Karpas-422 (cell line): ENCODE results near the gene GNG4. TPM values are rescaled to one million over a fixed set of nuclear protein-coding genes. Genes with fewer than 3 reads are reported as not detected.
A peak's percentile ranks its signal among the peaks of the same experiment; 100 is the strongest.
"Not testable (repeated sequence)": the region's sequence is repeated elsewhere in the genome, so short reads cannot be mapped to it uniquely, and the experiment has no call there.

Experiments used
- DNase-seq: peaks from one replicate; pipeline ENCODE4 v3.0.0-alpha.2; 2015
- H2AFZ ChIP-seq: fragments of 200-600 bp; sonication (generic); 2 replicates; pipeline ENCODE4 v1.6.1; 2014; ENCODE audit warnings: antibody characterized with exemption, low read length, mixed read lengths
- H3K27ac ChIP-seq: fragments of 200-600 bp; sonication (generic); 2 replicates; pipeline ENCODE4 v1.5.1; 2014; ENCODE audit warnings: mild to moderate bottlenecking, low read length, moderate library complexity
- H3K27me3 ChIP-seq: fragments of 200-600 bp; sonication (generic); 2 replicates; pipeline ENCODE4 v1.6.1; 2014; ENCODE audit warnings: low read length, mixed read lengths
- H3K36me3 ChIP-seq: fragments of 200-600 bp; sonication (generic); 2 replicates; pipeline ENCODE4 v1.6.1; 2014; ENCODE audit warnings: low read length, mixed read lengths; ENCODE audit not compliant: insufficient read depth
- H3K4me1 ChIP-seq: fragments of 200-600 bp; sonication (generic); 2 replicates; pipeline ENCODE4 v1.6.1; 2014; ENCODE audit warnings: mild to moderate bottlenecking, low read length, mixed read lengths
- H3K4me2 ChIP-seq: fragments of 200-600 bp; sonication (generic); 2 replicates; pipeline ENCODE4 v1.6.1; 2014; ENCODE audit warnings: low read length, low read depth, mild to moderate bottlenecking; ENCODE audit not compliant: poor library complexity, severe bottlenecking
- H3K4me3 ChIP-seq: fragments of 200-600 bp; sonication (generic); 2 replicates; pipeline ENCODE4 v1.5.1; 2014; ENCODE audit warnings: mild to moderate bottlenecking, antibody characterized with exemption, low read length, mixed read lengths
- H3K79me2 ChIP-seq: fragments of 200-600 bp; sonication (generic); 2 replicates; pipeline ENCODE4 v1.6.1; 2014; ENCODE audit warnings: mild to moderate bottlenecking, low read length, mixed read lengths
- H3K9ac ChIP-seq: fragments of 200-600 bp; sonication (generic); 2 replicates; pipeline ENCODE4 v1.6.0; 2014; ENCODE audit warnings: low read length
- H3K9me2 ChIP-seq: fragments of 200-600 bp; sonication (generic), shearing (Covaris generic); replicated peaks from 2 replicates; pipeline ENCODE4 v1.6.0; 2014; ENCODE audit warnings: mild to moderate bottlenecking, low read length, moderate library complexity; ENCODE audit not compliant: insufficient read depth
- H3K9me3 ChIP-seq: fragments of 300-700, 200-600 bp; sonication (generic); 2 replicates; pipeline ENCODE4 v1.6.1; 2014; ENCODE audit warnings: low read length, mixed read lengths
- H4K20me1 ChIP-seq: fragments of 200-600 bp; sonication (generic); 2 replicates; pipeline ENCODE4 v1.6.1; 2014; ENCODE audit warnings: mild to moderate bottlenecking, antibody characterized with exemption, low read length, low read depth; ENCODE audit not compliant: insufficient read depth
- total RNA-seq: library from RNA; depleted of rRNA; stranded (reverse); fragments of >200 nt; shearing (Covaris generic); gene quantifications from 2 replicates; pipeline ENCODE4 v1.2.3, GENCODE V29; 2014; ENCODE audit warnings: low replicate concordance

GNG4 gene
- total RNA-seq, 1 experiment from 2014 or later, result not detected

- Histone ChIP-seq H3K9ac (no peak overlapping the region), H3K27me3 (0 out of 2 replicates have a peak, but pooled peaks cover 3% of the 10 kb centered on the region), H4K20me1 (no peaks in the 10 kb centered on the region), H3K27ac (no peak overlapping the region), H3K36me3 (no peaks in the 10 kb centered on the region), H3K4me3 (no peak overlapping the region), H3K4me1 (no peaks in the 10 kb centered on the region), H3K9me2 (no peaks in the 10 kb centered on the region), H3K4me2 (no peak overlapping the region), H3K79me2 (no peaks in the 10 kb centered on the region), H2AFZ (no peak overlapping the region), H3K9me3 (no peaks in the 10 kb centered on the region)
- no peak for DNase-seq
Measured at GRCh38 chr1:235562589-235562988, 87.0 kb downstream of the GNG4 start.

DNA sequence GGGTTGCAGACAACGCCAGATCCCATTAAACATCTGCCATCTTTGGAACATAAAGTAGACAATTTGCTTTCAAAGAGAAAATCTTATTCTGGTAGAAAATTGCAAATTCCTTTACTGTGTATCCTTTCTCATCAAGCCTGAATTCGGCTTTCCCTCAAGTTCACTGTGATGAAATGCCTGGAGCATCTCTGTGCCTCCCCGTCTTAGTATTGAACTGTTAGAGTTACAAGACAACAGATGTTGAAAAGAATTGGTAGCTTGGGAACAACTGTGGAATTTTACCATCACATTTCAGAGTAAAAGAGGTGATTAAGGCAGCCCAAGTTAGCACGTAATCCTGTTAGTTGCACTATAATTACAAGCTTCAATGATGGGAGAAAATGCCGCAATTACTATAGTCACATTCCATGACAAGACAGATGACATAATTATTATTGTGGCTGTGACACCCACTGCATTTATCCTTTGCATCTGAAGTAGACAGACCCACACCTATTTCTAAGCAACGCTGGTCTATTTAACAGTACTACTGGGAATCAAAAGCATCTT lies 90.9 kb downstream of the GNG4 start:
- H2AFZ ChIP-seq, result no peak overlapping the region
- DNase-seq, result no peak
- no peaks in the 10 kb centered on the region for H3K27me3 ChIP-seq
- H3K9me2 ChIP-seq, result no peaks in the 10 kb centered on the region
- H3K9ac ChIP-seq, result no peak overlapping the region
- no peaks in the 10 kb centered on the region for H4K20me1 ChIP-seq
- no peak overlapping the region for H3K4me2 ChIP-seq
- H3K27ac ChIP-seq, result no peak overlapping the region
- H3K4me1 ChIP-seq, result no peaks in the 10 kb centered on the region
- no peaks in the 10 kb centered on the region for H3K9me3 ChIP-seq
- H3K4me3 ChIP-seq, result no peak overlapping the region
- H3K79me2 ChIP-seq, result no peaks in the 10 kb centered on the region
- H3K36me3 ChIP-seq, result no peaks in the 10 kb centered on the region

GRCh38 chr1:235557495-235557894 lies 92.1 kb downstream of the GNG4 start:
- no peak overlapping the region for H3K4me3 ChIP-seq
- no peaks in the 10 kb centered on the region for H3K4me1 ChIP-seq
- no peaks in the 10 kb centered on the region for H3K9me2 ChIP-seq
- H3K36me3 ChIP-seq, result no peaks in the 10 kb centered on the region
- H3K27ac ChIP-seq, result no peak overlapping the region
- H2AFZ ChIP-seq, result no peak overlapping the region
- H3K27me3 ChIP-seq, result no peaks in the 10 kb centered on the region
- H3K79me2 ChIP-seq, result no peaks in the 10 kb centered on the region
- H3K9ac ChIP-seq, result no peak overlapping the region
- no peaks in the 10 kb centered on the region for H4K20me1 ChIP-seq
- no peaks in the 10 kb centered on the region for H3K9me3 ChIP-seq
- H3K4me2 ChIP-seq, result no peak overlapping the region
- DNase-seq, result peak; percentile 66

GRCh38 chr1:235556807-235557206 lies 92.8 kb downstream of the GNG4 start:
- Histone ChIP-seq H3K9me2 (no peaks in the 10 kb centered on the region), H3K36me3 (no peaks in the 10 kb centered on the region), H3K4me1 (no peaks in the 10 kb centered on the region), H3K4me2 (no peak overlapping the region), H3K27ac (no peak overlapping the region), H2AFZ (no peak overlapping the region), H4K20me1 (no peaks in the 10 kb centered on the region), H3K27me3 (no peaks in the 10 kb centered on the region), H3K9ac (no peak overlapping the region), H3K4me3 (no peak overlapping the region), H3K79me2 (no peaks in the 10 kb centered on the region), H3K9me3 (no peaks in the 10 kb centered on the region)
- peak; percentile 20 for DNase-seq

- Histone ChIP-seq H2AFZ (no peak overlapping the region), H3K27ac (no peak overlapping the region), H3K9me2 (no peaks in the 10 kb centered on the region), H3K4me3 (no peak overlapping the region), H3K4me2 (no peak overlapping the region), H3K36me3 (no peaks in the 10 kb centered on the region), H3K27me3 (no peaks in the 10 kb centered on the region), H4K20me1 (no peaks in the 10 kb centered on the region), H3K9ac (no peak overlapping the region), H3K79me2 (no peaks in the 10 kb centered on the region), H3K4me1 (no peaks in the 10 kb centered on the region), H3K9me3 (no peaks in the 10 kb centered on the region)
- DNase-seq, result no peak
Measured at GRCh38 chr1:235553112-235553551, 96.5 kb downstream of the GNG4 start.

DNA sequence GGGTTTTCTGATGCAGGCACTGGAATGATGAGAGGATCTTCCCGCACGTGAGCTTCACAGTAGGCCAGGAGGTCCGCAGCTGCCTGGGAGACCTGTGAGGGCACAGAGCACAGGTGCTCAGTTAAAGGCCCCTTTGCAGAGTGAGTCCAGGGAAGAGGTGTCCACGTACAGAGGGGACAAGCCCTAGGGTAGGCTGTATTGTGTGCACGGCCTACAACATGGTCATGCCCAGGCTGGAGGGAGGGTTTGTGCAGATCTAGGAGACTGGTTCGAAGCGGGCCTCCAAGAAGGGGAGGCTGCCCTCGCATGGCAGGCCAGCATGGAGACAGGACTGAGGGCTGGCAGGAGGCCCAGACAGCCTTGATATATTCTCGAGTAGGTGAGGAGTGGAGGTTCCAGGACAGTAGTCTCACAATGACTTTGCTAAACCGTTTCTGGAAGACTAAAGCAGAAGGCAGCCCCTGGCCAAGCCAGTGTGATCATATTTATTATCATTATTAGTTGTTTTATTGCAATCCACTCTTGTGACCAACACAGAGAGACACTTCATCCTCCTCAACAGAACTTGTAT lies 97.4 kb downstream of the GNG4 start:
- no peak overlapping the region for H3K9ac ChIP-seq
- no peaks in the 10 kb centered on the region for H3K79me2 ChIP-seq
- no peaks in the 10 kb centered on the region for H4K20me1 ChIP-seq
- H3K27ac ChIP-seq, result no peak overlapping the region
- H3K4me3 ChIP-seq, result no peak overlapping the region
- no peak for DNase-seq
- no peak overlapping the region for H3K4me2 ChIP-seq
- no peaks in the 10 kb centered on the region for H3K4me1 ChIP-seq
- H3K36me3 ChIP-seq, result no peaks in the 10 kb centered on the region
- no peak overlapping the region for H2AFZ ChIP-seq
- no peaks in the 10 kb centered on the region for H3K9me2 ChIP-seq
- H3K9me3 ChIP-seq, result no peaks in the 10 kb centered on the region
- no peaks in the 10 kb centered on the region for H3K27me3 ChIP-seq

DNA sequence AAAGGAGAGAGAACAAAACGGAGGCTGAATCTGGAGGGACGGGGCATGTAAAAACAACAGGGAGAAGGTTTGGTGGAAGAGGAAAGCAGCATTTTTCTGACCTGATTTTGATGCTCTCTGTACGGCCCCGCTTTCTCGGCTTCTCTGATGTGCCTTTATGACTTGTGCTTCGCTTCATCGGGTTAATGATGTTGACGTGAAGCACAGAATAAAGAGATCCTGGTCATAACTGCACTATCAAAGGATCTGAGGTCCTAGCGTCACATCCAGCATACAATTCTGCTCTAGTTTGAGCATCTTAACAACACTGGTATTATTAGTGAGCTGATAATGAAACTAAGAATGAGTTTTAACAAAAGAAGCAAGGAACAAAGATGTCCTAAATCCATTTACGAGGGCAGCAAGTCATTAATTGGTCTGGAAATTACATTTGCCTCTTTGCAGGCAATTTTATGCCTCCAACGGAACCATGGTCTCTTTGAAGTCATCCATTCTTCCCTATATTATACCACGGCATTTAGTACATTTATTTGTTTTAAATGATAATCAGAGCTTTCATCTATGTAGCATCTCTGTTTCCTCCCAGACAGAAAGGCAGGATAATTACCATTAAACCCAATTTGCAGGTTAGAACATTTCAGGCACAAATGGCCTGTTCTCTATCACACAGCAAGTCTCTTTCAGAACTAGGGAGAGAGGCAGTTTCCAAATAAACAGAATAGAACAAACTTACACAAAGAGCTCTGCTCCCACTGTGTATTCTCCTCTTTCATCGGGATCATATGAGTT lies 100.0 kb downstream of the GNG4 start:
- H3K27me3 ChIP-seq, result no peaks in the 10 kb centered on the region
- H3K79me2 ChIP-seq, result no peaks in the 10 kb centered on the region
- H3K4me3 ChIP-seq, result no peak overlapping the region
- no peaks in the 10 kb centered on the region for H4K20me1 ChIP-seq
- H3K4me2 ChIP-seq, result no peak overlapping the region
- H3K9me3 ChIP-seq, result no peaks in the 10 kb centered on the region
- no peaks in the 10 kb centered on the region for H3K4me1 ChIP-seq
- H3K9ac ChIP-seq, result no peak overlapping the region
- H3K36me3 ChIP-seq, result no peaks in the 10 kb centered on the region
- H3K9me2 ChIP-seq, result no peaks in the 10 kb centered on the region
- no peak for DNase-seq
- H2AFZ ChIP-seq, result no peak overlapping the region
- H3K27ac ChIP-seq, result no peak overlapping the region

DNA sequence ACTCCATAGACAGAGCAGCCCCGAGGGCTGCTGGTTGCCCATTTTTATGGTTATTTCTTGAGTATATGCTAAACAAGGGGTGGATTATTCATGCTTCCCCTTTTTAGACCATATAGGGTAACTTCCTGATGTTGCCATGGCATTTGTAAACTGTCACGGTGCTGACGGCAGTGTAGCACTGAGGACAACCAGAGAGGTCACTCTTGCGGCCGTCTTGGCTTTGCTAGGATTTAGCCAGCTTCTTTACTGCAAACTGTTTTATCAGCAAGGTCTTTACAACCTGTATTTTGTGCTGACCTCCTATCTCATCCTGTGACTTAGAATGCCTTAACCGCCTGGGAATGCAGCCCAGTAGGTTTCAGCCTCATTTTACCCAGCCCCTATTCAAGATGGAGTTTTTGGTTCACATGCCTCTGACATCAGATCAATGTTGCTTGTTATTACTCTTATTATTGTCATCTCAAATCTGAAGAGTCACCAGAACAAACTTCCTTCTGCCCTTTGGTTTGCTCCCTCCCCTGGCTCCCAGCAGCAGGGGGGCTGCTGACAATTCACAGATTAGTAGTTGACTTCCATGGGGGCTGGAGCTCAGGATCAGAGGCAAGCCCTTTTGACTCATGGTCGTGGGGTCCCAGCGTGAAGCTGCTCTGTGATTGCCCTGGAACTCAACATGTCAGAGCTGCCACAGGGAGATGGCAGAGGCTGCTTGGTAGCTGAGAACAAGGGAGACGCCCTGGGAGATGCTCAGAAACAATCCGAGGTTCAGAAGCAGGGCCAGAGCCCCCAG lies 103.0 kb downstream of the GNG4 start:
- DNase-seq, result peak; percentile 71
- H3K9me3 ChIP-seq, H2AFZ ChIP-seq, H3K27me3 ChIP-seq, H3K79me2 ChIP-seq, H4K20me1 ChIP-seq, H3K4me2 ChIP-seq, H3K9ac ChIP-seq, H3K36me3 ChIP-seq, H3K4me3 ChIP-seq, H3K4me1 ChIP-seq, H3K9me2 ChIP-seq, H3K27ac ChIP-seq: not testable (repeated sequence)
